Mesothelial cell of epicardium (in vitro differentiated cells): ENCODE results near the gene NCOA7. TPM values are rescaled to one million over a fixed set of nuclear protein-coding genes. Genes with fewer than 3 reads are reported as not detected.

Experiments used
- DNase-seq, 2 experiments: peaks; one replicate each; pipeline ENCODE4 v3.0.0; 2021; ENCODE audit warnings: low spot score in 2 of 2; ENCODE audit not compliant: unreplicated experiment in 2 of 2
- H3K27ac Mint-ChIP-seq: 2 replicates; pipeline ENCODE4 v1.8.0; 2021; ENCODE audit warnings: mixed read lengths
- H3K27me3 Mint-ChIP-seq: 2 replicates; pipeline ENCODE4 v1.8.0; 2021; ENCODE audit warnings: low read depth, mixed read lengths
- H3K36me3 Mint-ChIP-seq: 2 replicates; pipeline ENCODE4 v1.8.0; 2021; ENCODE audit warnings: mixed read lengths
- H3K4me1 Mint-ChIP-seq: 2 replicates; pipeline ENCODE4 v1.8.0; 2021; ENCODE audit warnings: mixed read lengths
- H3K4me3 Mint-ChIP-seq: 2 replicates; pipeline ENCODE4 v1.8.0; 2021; ENCODE audit warnings: mild to moderate bottlenecking, moderate library complexity, mixed read lengths
- H3K9me3 Mint-ChIP-seq: 2 replicates; pipeline ENCODE4 v1.8.0; 2021; ENCODE audit warnings: mixed read lengths
- total RNA-seq: library from RNA; stranded (reverse); gene quantifications from 3 replicates; pipeline ENCODE4 v1.2.1, GENCODE V29; 2021
- TF ChIP-seq, protein P1 (sequence below): fragments of 200-600 bp; sonication (generic); IDR thresholded peaks from one replicate; pipeline ENCODE4 v1.5.0; 2021; ENCODE audit warnings: antibody characterized with exemption; ENCODE audit not compliant: unreplicated experiment

Gene NCOA7
- total RNA-seq, 1 donor from 2014 or later, result 52.4 TPM

DNA sequence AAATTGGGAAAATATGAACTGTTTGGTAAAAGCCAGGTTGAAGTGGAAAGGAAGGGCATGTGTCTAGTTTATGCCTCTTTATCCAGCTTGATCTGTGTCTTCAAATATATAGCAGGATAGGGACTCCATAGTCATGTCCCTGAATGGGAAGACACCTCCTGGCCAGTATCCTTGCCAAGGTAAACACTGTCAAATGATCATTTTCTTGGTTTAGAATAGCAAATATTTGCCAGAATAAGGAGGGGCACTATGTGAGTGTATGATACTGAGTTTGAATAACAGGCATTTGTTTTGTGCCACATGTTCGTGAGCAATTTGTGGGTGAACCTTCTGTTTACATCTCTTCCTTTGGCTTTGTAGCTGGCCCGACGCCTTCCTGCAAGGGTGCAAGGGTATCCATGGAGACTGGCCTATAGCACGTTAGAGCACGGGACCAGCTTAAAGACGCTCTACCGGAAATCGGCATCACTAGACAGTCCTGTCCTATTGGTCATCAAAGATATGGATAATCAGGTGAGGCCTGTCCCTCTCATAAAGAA is 131.6 kb downstream of the NCOA7 start:
- no peak for DNase-seq
- Mint-ChIP-seq H3K27me3 (no peaks in the 10 kb centered on the region), H3K4me1 (peaks cover 20% of the 10 kb centered on the region), H3K27ac (no peak overlapping the region), H3K9me3 (no peaks in the 10 kb centered on the region), H3K36me3 (peaks cover 31% of the 10 kb centered on the region), H3K4me3 (no peak overlapping the region)
- TF ChIP-seq, protein P1, sequence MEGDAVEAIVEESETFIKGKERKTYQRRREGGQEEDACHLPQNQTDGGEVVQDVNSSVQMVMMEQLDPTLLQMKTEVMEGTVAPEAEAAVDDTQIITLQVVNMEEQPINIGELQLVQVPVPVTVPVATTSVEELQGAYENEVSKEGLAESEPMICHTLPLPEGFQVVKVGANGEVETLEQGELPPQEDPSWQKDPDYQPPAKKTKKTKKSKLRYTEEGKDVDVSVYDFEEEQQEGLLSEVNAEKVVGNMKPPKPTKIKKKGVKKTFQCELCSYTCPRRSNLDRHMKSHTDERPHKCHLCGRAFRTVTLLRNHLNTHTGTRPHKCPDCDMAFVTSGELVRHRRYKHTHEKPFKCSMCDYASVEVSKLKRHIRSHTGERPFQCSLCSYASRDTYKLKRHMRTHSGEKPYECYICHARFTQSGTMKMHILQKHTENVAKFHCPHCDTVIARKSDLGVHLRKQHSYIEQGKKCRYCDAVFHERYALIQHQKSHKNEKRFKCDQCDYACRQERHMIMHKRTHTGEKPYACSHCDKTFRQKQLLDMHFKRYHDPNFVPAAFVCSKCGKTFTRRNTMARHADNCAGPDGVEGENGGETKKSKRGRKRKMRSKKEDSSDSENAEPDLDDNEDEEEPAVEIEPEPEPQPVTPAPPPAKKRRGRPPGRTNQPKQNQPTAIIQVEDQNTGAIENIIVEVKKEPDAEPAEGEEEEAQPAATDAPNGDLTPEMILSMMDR, result no peak

- no peak for DNase-seq
- no peak overlapping the region for H3K27ac Mint-ChIP-seq
These were observed 132.7 kb downstream of the NCOA7 start for GRCh38 chr6:125923366-125923877.

DNA sequence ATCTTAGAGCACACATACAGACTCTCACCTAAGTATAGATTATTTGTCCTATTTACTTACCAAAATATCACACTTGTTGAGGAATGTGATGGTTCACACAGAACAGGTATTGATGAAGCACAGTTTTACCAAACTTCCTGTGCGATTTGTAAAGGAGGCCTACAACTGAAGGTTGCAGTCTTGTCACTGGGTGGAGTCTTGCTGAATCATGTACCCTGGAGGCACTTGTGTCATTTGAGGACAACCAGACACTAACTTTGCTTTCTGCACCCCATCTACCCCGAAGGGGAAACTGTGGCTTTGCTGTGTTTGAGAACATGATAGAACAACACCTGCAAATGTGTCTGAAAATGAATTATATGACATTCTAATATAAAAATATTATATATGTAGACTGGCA is 133.4 kb downstream of the NCOA7 start:
- Mint-ChIP-seq H3K9me3 (no peaks in the 10 kb centered on the region), H3K4me1 (peaks cover 12% of the 10 kb centered on the region), H3K36me3 (peaks cover 34% of the 10 kb centered on the region), H3K27me3 (no peaks in the 10 kb centered on the region), H3K27ac (no peak overlapping the region), H3K4me3 (no peak overlapping the region)
- TF ChIP-seq, protein P1, result no peak
- no peak for DNase-seq

More at GRCh38 chr6:125923366-125923877, 132.7 kb downstream of the NCOA7 start:
- Mint-ChIP-seq H3K4me1 (peaks cover 20% of the 10 kb centered on the region), H3K4me3 (no peak overlapping the region), H3K27me3 (no peaks in the 10 kb centered on the region), H3K9me3 (no peaks in the 10 kb centered on the region), H3K36me3 (peaks cover 34% of the 10 kb centered on the region)
- TF ChIP-seq, protein P1, result no peak

DNA sequence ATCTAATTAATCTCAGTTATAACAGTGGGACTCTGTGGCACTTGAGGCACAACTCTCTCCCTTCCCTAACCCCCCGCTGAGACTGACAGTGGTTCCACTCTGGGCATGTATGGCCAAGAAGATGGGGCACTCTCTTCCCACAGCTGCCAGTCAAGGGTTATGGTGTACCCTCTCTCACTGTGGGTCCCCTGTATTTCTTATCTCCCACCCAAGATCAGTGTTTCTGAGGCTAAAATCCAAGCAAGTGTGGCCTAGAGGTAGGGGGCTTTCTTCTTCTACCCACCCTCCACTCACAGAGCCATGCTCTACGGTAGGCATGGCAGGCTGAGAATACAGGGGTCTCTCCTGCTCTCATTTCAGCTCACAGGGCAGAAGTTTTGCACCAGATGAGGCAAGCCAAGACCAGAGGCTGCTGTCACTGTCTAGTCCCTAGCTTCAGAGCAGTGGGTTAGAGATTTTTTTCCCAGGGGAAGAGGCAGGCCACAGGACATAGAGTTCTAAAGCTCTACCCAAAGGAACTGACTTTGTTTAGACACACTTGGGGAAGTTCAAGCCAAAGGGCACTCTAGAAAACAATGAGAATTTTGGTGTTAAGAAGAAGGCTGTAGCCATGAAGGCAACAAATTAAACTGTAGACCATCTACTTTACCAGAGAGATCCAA is 134.1 kb downstream of the NCOA7 start:
- Mint-ChIP-seq H3K36me3 (peaks cover 34% of the 10 kb centered on the region), H3K4me3 (no peak overlapping the region), H3K27me3 (no peaks in the 10 kb centered on the region), H3K4me1 (peaks cover 9% of the 10 kb centered on the region), H3K9me3 (no peaks in the 10 kb centered on the region), H3K27ac (no peak overlapping the region)
- no peak for DNase-seq
- TF ChIP-seq, protein P1, result no peak

- Mint-ChIP-seq H3K9me3 (no peaks in the 10 kb centered on the region), H3K4me3 (no peak overlapping the region), H3K36me3 (peaks cover 34% of the 10 kb centered on the region), H3K27ac (no peak overlapping the region), H3K4me1 (peaks cover 8% of the 10 kb centered on the region), H3K27me3 (no peaks in the 10 kb centered on the region)
- TF ChIP-seq, protein P1, result no peak
- no peak for DNase-seq
These were observed 136.0 kb downstream of the NCOA7 start for GRCh38 chr6:125926711-125927110.
